Stimulated activated CD4-positive, alpha-beta T cell treated with anti-CD3 and anti-CD28 coated beads, Interleukin-2, amount 100 ng/mL, for 48 hours (primary cell): Measurements from ENCODE around the gene MRPL27.
A peak's percentile ranks its signal among the peaks of the same experiment; 100 is the strongest.

Experiments
- DNase-seq, 2 donors: peaks; one replicate each; pipeline ENCODE4 v3.0.0-alpha.2; 2020

MRPL27 gene

DNA sequence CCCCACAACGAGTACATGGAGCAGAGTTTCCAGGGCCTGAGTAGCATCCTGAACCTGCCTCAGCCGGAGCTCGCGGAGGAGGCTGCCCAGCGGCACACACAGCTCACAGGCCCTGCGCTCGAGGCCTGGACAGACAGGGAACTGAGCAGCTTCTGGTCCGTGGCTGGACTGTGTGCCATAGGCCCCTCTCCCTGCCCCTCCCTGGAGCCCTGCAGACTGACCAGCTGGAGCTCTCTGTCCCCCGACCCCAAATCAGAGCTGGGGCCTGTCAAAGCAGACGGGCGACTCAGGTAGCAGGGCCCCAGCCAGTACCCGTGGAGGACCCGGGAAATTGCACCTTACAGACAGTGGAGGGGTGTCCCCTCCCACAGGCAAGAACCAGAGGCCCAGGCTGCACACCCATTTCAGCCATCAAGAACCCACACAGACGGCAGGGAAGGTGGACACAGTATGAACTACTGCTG, 13.0 kb downstream of the MRPL27 start:
- DNase-seq: no peak

DNA sequence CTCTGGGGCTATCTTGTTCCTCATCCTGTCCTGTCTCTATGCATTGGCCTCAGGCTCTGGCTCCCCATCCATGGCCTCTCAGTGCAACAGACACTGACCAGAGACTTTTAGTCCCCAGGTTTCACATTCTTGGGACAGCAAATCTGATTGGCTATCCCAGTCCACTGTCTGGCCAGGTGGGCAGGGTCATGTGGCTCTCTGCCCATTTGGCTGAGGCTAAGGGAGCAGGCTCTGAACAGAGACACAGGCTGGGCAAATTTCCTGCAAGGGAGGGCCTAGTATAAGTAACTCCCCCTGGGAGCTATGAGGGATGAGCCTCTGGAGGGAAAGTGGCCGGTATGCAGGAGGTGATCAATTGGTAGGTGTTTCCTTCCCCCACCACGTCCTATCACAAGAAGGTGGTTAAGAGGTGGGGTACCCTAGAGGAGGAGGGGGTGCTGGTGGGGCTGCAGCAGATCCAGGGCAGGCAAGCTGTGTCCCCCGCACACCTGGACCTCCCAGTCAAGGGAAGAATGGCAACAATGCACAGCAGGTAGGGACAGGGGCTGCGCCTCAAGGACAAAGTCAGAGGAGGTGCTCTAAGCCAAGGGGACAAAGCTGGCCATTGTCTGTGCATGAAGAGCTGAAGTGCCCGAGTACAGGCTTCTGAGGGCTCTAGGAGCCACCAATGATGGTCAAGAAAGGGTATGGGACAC, 13.8 kb downstream of the MRPL27 start:
- no peak for DNase-seq

DNA sequence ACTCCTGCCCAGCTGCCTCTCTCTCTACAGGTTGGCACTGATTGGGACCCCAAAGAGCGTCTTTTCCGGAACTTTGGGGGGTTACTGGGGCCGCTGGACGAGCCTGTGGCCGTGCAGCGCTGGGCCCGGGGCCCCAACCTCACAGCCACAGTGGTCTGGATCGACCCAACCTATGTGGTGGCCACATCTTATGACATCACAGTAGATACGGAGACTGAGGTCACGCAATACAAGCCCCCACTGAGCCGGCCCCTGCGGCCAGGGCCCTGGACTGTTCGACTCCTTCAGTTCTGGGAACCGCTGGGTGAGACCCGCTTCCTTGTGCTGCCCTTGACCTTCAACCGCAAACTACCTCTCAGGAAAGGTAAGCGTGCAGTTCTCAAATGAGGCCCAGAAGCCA, 14.8 kb downstream of the MRPL27 start:
- no peak for DNase-seq

DNA sequence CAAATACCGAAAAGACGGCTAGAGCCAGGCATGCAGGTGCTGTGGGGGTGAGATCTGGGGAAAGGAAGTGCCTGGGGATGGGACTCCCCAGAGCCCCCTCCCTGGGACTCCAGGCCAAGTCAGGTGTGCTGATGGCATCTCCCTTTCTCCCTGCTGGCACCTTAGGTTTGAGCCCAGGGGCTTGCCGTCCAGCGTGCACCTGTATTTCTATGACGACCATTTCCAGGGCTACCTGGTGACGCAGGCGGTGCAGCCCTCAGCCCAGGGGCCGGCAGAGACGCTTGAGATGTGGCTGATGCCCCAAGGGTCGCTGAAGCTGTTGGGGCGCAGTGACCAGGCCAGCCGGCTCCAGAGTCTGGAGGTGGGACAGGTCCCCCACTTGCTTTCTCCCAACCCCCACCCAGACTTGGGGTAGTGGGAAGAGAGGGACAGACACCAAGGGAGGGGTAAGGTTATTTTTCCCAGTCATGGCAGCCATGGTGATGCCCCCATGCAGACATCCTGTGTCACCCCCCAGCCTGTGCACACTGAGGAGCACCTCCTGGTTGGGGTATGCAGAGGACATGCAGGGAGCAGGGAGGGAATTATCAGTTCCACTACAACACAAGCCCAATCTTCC, 16.0 kb downstream of the MRPL27 start:
- DNase-seq: no peak

DNA sequence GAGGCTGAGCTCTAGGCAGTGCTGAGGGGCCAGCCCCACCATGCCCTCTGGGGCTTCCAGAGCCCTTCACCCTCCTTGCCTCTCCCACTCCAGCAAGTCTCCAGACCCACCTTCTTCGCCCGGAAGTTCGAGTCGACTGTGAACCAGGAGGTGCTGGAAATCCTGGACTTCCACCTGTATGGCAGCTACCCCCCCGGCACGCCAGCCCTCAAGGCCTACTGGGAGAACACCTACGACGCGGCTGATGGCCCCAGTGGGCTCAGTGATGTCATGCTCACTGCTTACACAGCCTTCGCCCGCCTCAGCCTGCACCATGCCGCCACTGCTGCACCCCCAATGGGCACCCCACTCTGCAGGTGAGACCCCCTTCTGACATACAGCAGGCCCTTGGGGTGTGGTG, 16.6 kb downstream of the MRPL27 start:
- no peak for DNase-seq

DNA sequence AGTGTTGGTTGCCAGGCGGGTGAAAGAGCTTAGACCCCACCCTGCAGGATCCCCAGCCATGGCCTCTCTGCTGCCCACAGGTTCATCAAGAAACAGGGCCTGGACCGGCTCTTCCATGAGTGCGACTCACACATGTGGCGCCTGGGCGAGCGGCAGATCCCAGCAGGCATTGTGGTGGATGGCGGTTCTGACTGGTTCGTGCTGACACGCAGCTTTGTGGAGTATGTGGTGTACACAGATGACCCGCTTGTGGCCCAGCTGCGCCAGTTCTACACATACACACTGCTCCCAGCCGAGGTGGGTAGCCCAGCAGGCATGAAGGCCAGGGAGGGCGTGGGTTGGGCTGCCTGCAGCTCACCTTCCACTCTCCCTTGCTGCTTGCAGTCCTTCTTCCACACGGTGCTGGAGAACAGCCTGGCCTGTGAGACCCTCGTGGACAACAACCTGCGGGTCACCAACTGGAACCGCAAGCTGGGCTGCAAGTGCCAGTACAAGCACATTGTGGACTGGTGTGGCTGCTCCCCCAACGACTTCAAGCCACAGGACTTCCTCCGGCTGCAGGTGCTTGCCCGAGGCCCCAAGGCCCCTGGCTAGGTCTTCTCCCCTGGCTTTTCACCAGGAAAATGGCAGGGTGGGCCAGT, 17.2 kb downstream of the MRPL27 start:
- DNase-seq: no peak

DNA sequence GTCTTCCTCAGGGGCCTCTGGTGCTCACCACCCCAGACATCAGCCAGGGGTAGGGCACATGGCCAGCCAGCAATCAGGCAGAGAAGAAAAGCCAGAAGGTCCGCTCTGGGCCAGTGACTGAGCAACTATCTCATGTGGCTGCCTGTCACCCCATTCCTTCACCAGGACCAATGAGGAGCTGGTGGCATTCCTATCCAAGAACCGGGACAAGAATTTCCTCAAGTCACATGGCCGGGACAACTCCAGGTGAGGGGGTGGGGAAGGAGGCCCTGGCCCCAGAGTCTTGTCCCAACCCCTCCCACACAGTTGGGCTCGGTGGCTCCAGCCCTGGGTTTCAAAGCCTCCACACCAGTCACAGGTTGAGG, 17.7 kb downstream of the MRPL27 start:
- no peak for DNase-seq

DNA sequence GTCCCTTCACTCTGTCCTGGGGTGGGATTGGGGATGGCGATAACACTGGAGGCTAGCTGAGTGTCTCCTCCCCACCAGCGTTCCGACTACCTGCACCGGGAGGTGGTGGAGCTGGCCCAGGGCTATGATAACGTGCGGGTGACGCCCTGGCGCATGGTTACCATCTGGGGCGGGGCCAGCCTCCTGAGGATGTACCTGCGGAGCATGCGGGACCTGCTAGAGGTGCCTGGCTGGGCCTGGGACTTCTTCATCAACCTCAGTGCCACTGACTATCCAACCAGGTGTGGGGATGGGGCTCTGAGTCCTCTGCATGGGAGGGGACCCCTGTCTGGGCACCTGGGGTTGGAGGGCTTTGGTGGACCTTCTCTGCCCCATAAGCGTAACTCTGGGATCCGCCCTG, 18.2 kb downstream of the MRPL27 start:
- DNase-seq: no peak

DNA sequence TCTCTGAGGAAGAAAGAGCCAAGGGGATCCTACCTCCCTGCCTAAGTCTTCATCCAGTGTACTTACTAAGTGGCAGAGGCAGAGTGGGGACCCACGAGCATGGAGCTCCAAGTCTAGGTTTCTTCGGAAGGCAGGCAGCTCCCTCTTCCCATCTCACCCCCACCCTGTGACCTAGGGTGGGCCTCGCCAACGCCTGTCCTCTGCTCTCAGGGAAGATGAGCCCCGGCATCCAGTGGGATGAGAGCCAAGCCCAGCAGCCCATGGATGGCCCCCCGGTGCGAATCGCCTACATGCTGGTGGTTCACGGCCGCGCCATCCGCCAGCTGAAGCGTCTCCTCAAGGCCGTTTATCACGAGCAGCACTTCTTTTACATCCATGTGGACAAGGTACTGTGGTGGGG, 18.8 kb downstream of the MRPL27 start:
- no peak for DNase-seq

DNA sequence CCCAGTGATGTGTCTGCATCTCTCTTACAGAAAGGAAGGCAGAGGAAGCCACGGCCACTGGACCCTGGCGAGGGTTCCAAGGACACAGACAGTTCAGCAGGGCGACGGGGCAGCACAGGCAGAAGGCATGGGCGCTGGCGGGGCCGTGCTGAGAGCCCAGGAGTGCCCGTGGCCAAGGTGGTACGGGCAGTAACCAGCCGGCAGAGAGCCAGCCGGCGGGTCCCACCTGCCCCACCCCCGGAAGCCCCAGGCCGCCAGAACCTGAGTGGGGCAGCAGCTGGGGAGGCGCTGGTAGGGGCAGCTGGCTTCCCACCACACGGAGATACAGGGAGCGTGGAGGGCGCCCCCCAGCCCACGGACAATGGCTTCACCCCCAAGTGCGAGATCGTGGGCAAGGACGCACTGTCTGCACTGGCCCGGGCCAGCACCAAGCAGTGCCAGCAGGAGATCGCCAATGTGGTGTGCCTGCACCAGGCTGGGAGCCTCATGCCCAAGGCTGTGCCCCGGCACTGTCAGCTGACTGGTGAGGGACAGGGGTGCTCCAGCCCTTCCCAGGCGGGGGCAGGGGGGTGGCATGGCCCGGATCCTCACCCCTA, 19.3 kb downstream of the MRPL27 start:
- no peak for DNase-seq

DNA sequence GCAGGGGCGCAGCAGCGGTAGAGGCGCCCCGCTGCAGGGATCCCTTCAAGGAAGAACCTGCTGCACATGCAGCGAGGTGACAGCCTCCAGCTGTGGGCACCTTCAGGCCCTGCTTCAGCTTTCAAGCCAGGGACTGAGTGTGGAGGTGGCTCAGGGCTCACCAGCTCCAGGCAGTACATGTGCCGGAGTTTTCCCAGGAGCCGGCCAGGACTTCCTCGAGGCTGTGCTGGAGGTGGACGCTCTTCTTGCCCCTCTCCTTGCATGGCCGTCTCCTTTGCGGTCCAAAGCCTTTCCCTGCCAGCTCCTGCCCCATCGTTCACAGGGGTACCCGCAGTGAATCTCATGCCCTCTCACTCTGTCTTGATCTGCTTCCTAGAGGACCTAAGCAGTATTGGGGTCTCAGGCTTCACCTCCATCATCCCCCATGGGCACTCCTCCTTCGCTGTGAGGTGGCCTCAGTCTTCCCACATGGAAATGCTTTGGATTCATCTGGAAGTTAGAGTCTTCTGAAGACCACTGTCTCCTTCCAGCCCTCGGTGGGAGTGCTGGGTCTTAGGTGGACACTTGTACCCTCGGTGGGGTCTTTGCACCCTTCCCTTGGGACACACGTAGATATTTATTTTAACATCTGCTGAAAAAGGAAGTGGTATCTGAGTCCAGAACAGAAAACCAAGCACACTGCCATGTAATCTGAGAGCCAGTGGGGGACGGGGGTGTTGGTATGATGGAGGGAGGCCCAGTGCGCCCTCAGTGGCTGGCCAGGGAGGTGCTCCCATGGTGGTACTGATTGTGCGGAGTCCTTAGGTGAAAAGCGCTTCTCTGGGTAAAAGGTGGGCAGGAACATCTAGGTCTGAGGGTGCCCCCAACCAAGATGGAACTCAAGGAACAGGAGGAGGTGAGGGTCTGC, 20.0 kb downstream of the MRPL27 start:
- no peak for DNase-seq

DNA sequence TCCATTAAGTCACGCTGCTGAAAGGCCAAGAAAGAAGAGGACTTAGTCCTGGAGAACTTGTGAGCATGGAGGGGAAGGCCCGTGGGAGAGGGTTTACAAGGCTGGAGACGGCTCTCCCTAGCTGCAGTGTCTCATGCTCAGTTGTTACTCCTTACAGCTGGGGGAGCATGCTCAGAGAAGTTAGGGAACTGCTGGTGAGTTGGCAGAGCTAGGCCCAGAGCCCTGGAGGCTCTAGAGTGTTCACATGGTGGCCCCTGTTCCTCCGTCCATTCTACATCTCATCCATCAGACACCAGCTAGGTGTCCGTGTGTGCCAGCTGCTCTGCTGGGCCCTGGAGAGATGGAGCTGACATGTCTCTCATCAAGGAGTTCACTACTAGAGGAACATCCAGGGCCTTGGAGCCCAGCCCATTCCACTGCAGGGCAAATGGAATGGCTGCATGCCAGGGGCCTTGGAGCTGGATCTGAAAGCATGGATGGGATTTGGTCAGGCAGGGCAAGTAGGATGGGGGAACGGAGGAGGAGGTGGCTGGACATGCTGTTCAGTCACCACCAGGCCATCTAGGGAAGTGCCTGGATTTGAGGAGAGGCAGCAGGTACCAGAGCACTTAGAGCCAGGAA, 20.8 kb downstream of the MRPL27 start:
- no peak for DNase-seq

DNA sequence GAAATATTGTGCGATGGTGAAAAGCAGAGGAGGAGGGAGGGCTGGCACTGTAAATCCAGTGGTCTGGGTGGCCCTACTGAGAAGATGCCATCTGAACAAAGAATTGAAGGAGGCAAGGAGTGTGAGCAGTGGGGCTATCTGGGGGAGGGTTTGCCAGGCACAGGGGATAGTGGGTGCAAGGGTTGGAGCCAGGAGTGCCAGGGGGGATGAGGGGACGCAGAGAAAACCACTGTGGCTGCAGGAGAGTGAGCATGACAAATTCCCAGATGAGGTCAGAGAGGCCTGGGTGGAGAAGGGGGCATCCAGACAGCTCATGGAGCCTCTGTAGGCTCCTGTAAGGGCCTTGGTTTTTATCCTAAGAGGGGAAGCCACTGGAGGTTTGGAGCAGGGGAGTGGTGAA, 22.3 kb downstream of the MRPL27 start:
- no peak for DNase-seq

DNA sequence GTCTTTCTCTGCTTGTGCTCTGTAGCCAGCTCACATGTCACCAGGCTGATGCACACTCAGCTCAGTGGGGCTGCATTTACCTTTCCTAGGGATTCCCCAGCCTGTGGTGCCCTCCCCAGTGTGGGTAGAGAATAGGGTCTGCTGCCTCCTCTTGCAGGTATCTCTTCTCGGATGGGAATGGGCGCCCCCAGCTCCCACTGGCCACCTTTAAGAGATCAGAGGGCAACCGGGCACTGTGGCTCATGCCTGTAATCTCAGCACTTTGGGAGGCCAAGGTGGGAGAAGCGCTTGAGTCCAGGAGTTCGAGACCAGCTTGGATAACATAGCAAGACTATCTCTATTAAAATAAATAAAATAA, 23.8 kb downstream of the MRPL27 start:
- DNase-seq: no peak

DNA sequence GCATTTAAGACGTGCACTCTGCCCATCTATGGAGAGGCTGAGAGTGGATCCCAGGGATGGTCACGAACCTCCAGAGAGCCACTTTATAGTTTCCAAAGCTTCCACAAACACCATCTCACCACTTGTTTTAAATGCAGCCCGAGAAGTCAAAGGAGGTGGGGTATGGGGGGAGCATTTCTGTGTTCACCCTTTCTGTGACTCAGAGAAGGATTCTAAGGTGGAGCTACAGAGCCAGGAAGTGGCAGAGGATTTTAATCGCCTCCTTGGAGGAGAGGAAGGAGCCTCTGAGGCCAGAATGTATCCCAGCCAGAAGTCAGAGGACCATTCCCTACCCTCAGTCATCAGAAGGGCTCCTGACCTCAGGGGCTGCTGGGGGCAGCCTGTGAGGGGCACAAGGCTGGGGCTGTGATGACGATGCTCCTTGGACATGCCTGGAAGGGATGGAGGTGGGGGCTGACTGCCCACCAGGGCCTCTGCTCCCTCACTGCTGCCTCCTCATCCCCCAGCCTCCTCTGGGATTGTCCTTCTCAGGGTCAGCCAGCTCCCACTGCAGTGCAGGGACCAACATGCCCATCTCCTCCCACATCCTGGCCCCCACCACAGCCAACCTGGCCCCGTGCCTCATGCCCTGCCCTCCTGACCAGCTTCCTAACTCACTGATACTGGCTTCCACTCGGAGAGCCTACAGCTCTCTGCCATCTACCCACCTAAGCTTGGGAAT, 24.3 kb downstream of the MRPL27 start:
- DNase-seq: no peak

DNA sequence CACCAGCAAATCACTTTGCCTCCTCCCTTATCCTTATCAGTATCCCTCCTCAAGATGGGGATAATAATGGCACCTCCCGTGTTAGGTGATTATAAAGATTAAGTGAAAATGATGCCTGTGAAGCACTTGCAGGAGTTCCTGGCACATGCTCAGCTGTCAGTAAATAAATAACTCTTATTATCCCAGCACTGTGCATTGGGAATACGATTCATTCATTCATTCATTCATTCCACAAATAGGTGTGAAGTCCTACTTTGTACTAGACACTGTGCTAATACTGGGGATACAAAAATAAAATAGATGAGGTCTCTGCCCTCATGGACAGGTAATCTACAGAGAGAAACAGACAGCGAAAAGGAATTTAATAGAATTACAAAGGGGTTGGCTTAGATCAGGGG, 25.1 kb downstream of the MRPL27 start:
- DNase-seq: no peak

DNA sequence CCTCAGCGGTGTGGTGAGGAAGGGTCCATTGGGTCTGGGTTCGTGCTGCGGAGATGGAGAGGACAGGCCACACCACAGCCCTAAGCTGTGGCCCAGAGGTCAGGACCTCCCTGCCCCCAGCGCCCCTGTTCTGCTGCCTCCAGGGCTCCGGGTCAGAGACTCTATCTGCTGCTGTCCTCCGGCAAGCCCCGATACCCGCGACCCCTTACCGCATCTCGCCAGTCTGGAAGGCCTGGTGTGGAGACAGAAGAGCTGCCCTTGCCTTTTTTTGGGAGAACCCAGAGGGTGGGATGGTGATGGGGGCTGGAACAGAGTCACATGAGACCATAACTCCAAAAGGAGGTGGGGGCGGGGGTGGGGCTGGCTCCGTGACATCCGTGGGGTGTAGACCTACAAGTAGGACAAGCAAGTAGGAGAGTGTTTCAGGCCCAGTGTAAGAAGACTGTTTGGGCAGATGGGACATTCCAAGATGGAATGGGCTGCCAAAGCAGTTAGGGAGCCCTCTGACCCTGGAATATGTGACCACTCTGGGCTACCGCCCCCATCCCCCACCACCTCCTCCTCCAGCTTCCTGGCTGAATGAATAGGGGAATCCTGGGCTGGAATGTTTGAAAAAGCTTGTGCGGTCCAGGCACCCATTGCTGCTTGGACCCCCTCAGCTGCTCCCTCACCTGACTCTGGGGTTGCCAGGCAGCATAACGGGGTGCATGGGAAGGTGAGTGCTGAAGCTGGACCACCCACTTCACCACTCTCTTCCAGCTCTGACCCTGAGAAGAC, 25.7 kb downstream of the MRPL27 start:
- no peak for DNase-seq

DNA sequence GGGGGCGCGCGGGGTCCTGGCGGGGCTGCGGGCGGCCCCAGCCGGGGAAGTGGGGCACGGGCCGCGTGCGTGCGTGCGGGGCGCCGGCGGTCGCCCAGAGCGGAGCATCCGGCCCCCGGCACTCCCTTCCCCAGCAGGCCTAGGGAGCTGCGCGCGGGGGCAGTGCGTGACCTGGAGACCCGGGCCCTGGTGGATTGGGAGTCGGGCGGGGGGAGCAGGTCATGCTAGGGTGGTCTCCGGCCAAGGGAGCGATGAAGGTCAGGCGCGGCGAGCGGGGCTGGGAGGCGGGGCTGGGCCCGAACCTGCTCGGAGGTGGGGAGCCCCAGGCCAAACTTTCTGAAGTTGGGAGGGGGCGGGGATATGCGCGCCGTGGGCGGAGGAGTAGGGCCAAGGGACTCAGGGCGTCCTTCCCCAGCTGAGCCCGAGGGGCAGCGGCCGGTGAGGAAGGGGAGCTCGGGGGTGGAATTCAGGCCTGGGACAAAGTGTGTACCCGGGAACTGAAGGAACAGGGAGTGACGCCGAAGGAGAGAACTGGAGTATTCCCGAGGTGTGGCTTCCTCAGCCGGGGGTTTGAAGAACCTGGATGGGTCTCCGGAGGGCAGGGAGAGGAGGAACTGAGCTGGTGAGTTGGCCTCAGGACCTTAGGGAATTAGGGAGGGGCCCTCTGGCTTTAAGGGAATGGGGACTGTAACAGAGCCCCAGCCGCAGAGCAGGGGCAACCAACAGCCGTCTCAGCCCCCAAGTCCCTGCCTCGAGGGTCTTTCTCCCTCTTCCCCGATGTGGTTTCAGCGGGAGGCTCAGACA, 26.5 kb downstream of the MRPL27 start:
- peak; percentile 38 to 43 for DNase-seq

DNA sequence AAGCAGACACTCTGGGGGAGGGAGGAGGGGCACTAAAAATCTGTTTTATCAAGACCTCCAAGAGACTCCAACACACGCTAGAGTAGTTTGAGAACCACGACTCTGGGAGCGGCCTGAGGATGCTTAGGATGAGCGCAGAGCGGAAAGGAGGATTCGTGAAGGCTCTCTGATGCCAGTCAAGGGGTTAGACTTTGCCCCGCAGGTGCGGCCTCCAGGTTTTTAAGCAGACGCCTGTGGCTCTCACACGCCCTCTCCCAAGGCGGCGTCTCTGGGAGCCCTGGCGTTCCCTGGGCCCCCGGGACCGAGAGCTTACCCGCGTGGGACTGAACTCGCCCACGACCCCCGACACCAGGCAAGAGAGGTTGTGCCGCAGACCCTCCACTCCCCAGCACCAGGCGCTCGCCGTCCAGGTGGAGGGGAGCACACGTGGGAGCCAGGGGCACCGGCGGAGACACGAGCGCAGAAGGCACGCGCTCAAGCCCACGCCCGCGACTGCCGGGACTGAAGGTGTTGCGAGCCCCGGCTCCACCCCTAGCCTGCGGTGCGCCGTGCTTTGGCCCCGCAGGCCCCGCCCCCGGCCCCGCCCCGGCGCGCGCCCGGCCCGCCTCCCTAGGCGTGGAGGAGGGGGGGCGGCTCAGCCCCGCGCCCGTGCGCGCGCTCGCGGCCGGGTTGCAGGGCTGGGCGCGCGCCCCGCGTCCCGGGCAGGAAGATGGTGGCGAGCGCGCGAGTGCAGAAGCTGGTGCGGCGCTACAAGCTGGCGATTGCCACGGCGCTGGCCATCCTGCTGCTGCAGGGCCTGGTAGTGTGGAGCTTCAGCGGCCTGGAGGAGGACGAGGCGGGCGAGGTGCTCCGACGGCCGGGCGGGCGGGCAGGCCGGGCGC, 27.3 kb downstream of the MRPL27 start, which contains the start of gene XYLT2:
Gene XYLT2, plus strand, starts transcription at position 695 of the 881 bp plus-strand sequence. Its CDS starts 15 bp downstream, at position 710.
- DNase-seq: peak; percentile 87 to 92
